Activated CD8-positive, alpha-beta memory T cell treated with anti-CD3 and anti-CD28 coated beads, Interleukin-2, amount 10 ng/mL, durations not matched to agents 7 days and 5 days (primary cell): Measurements from ENCODE around the gene NOVA2. TPM values are rescaled to one million over a fixed set of nuclear protein-coding genes. Genes with fewer than 3 reads are reported as not detected.
A peak's percentile ranks its signal among the peaks of the same experiment; 100 is the strongest.

Experiments
- ATAC-seq: fragments of 150-1000 bp; cut with Tn5 transposase; one replicate; pipeline ENCODE4 v1.10.0; 2021; ENCODE audit warnings: moderate library complexity
- CTCF ChIA-PET: fragments of 350-600 bp; sonication (Branson Sonifier 250); formaldehyde crosslinking; loops from one replicate; lab custom pipeline; 2021; ENCODE audit warnings: antibody characterized with exemption; lab: Charles Lee
- DNase-seq: peaks from one replicate; pipeline ENCODE4 v3.0.0-alpha.2; 2020
- H3K27ac Mint-ChIP-seq: one replicate; pipeline ENCODE4 v1.8.0; 2021; ENCODE audit warnings: mild to moderate bottlenecking, mixed read lengths
- H3K27me3 Mint-ChIP-seq: one replicate; pipeline ENCODE4 v1.8.0; 2021; ENCODE audit warnings: mixed read lengths
- H3K36me3 Mint-ChIP-seq: one replicate; pipeline ENCODE4 v1.8.0; 2021; ENCODE audit warnings: mild to moderate bottlenecking, mixed read lengths
- H3K4me1 Mint-ChIP-seq: one replicate; pipeline ENCODE4 v1.8.0; 2021; ENCODE audit warnings: mixed read lengths
- H3K4me3 Mint-ChIP-seq: one replicate; pipeline ENCODE4 v1.8.0; 2021; ENCODE audit warnings: mild to moderate bottlenecking, moderate library complexity, mixed read lengths
- H3K9me3 Mint-ChIP-seq: one replicate; pipeline ENCODE4 v1.8.0; 2022; ENCODE audit warnings: low read depth, mixed read lengths
- microRNA-seq: library from miRNA; unstranded; fragments of <30 nt; microRNA quantifications from one replicate; pipeline ENCODE4 v1.2.0, GENCODE V29; 2022
- total RNA-seq, 2 experiments: library from RNA; stranded (reverse); gene quantifications; one replicate each; pipeline ENCODE4 v1.2.3, GENCODE V29; 2021

NOVA2 gene
- total RNA-seq, 2 experiments from 2014 or later = 0.02 to 0.18 TPM

DNA sequence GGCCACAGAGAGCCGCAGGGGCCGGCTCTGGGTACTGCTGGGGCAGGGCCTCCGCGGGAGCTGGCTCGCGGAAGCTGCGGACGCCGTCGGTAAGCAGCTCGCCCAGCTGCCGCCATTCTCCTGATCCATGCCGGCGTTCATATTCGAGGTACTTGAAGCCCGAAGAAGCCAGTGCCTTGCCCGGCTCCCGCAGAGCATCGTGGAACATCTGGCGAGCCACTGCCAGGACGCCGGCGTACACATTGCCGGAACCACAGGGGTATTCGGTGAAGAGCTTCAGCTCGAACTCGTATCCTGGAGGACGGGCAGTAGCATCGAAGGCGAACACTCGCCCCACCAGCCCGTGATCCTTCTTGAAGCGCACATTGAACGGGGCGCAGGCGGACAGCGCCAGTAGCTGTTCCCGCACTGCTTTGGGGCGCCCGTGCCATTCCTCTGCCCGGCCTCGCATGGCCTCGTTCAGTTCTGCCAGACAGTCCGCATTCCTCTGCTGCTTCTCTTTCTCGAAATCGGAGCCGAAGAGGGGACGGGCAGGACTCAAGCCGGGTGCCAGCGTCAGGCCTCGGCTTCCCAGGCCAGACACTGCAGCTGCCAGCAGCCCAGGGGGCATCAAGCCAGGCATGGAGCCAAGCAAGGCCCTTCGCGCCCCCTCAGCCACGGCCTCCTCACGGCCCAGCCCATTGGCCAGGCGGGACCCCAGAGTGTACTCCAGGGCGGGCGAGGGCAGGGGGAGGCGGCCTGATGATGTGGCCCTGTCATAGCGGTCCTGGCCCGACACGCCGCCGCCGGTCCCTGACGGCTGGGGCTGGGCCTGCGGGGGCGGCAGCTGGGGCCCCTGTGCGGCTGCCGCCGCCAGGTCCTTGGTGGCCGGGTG, 88.7 kb downstream of the NOVA2 start:
- ATAC-seq (no peak), DNase-seq (peak; percentile 48)
- H3K27ac Mint-ChIP-seq = no peak overlapping the region
- CTCF ChIA-PET = interaction anchor here (0.6 to 9.6 kb wide), 15 partner anchors 17 to 507 kb away, joined by 3 to 117 read pairs (median 3); partner anchors contain the start of genes CCDC61, FOXA3, MYPOP and SIX5
- H3K27me3 Mint-ChIP-seq = peaks cover 2% of the 10 kb centered on the region
- H3K4me3 Mint-ChIP-seq = peak overlapping the region; percentile 62
- peaks cover 26% of the 10 kb centered on the region for H3K4me1 Mint-ChIP-seq
- no peaks in the 10 kb centered on the region for H3K36me3 Mint-ChIP-seq
- H3K9me3 Mint-ChIP-seq = no peaks in the 10 kb centered on the region

DNA sequence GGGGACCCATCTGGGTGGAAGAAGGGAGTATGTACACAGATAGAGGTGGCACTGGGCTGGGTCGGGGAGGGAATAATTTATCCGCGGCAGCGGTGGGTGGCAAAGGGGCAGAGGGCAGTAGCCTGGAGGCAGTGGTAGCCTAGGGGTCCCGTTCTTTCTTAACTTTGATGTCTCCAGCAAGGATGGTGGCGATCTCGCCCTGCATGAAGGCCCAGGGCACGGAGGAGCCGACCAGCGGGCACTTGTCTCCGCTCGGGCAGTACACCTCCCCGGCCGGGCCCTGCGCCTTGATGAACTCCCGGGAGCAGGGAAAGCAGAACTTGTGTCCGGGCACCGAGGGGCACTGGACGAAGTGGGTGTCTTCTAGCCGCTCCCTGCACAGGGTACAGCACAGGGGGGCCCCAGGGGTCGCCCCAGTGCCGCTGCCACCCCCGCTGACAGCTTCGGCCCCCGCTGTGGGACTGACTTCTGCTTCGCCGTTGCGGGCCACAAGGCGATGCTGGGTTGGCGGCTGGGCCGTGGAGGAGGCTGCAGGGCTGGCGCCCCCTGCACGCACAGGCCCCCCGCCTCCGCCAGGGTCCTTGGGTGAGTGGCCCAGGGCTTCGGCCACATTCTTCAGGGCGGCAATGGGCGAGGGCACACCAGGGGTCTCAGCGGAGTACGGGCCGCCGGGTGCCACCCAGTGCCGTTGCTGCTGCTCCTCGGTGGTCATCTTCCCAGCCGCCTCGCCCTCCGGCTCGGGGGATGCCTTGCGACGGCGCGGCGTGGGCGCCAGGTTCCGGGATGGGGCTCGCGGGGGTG, 89.6 kb downstream of the NOVA2 start:
- H3K36me3 Mint-ChIP-seq = no peaks in the 10 kb centered on the region
- ATAC-seq = no peak
- CTCF ChIA-PET = interaction anchor here (1.3 to 9.6 kb wide), 7 partner anchors 18 to 114 kb away, joined by 3 to 117 read pairs (median 29); partner anchors contain the start of genes FOXA3, MYPOP, SIX5 and SYMPK
- H3K27ac Mint-ChIP-seq = no peak overlapping the region
- H3K4me1 Mint-ChIP-seq = peaks cover 26% of the 10 kb centered on the region
- peaks cover 2% of the 10 kb centered on the region for H3K27me3 Mint-ChIP-seq
- no peak for DNase-seq
- H3K9me3 Mint-ChIP-seq = no peaks in the 10 kb centered on the region
- peak overlapping the region; percentile 66 for H3K4me3 Mint-ChIP-seq

Small RNAs within 50 kb of the gene (microRNA-seq; reads per million reads assigned to microRNA genes)
- 206 reads per million, percentile 74 among the genes with 10 or more reads in this experiment for gene MIR769

Other genes starting within 250 kb of the NOVA2 start
- 10 to 100 TPM; 33.0 to 37.1 TPM for gene FBXO46, start 243.0 kb downstream of the NOVA2 start, total RNA-seq
- gene MEIOSIN, start 240.4 kb downstream of the NOVA2 start, total RNA-seq = not detected
- gene SIX5, start 204.6 kb downstream of the NOVA2 start, total RNA-seq = 1 to 10 TPM; 1.5 to 2.8 TPM
- 10 to 100 TPM; 26.7 to 31.0 TPM for gene DMPK, start 191.4 kb downstream of the NOVA2 start, total RNA-seq
- 10 to 100 TPM; 47.0 to 47.9 TPM for gene DMWD, start 181.0 kb downstream of the NOVA2 start, total RNA-seq
- under 1 TPM; 0.19 to 0.23 TPM for gene RSPH6A, start 158.6 kb downstream of the NOVA2 start, total RNA-seq
- gene SYMPK, start 110.7 kb downstream of the NOVA2 start, total RNA-seq = 100 to 1,000 TPM; 119 to 125 TPM
- gene FOXA3, start 109.5 kb downstream of the NOVA2 start, total RNA-seq = under 1 TPM in 1 of 2 experiments, not detected in 1; 0.14 TPM
- 10 to 100 TPM; 18.9 to 19.0 TPM for gene IRF2BP1, start 87.7 kb downstream of the NOVA2 start, total RNA-seq
- gene MYPOP, start 71.3 kb downstream of the NOVA2 start, total RNA-seq = 10 to 100 TPM; 13.0 to 13.8 TPM
- under 1 TPM in 1 of 2 experiments, not detected in 1; 0.18 TPM for gene NANOS2, start 59.1 kb downstream of the NOVA2 start, total RNA-seq
- 10 to 100 TPM; 24.4 to 35.1 TPM for gene CCDC61, start 21.6 kb upstream of the NOVA2 start, total RNA-seq
- not detected for gene PGLYRP1, start 49.2 kb upstream of the NOVA2 start, total RNA-seq
- not detected for gene IGFL4, start 67.1 kb upstream of the NOVA2 start, total RNA-seq
- gene IGFL3, start 150.8 kb upstream of the NOVA2 start, total RNA-seq = not detected
- gene IGFL2, start 174.4 kb upstream of the NOVA2 start, total RNA-seq = not detected